LNCAP (cell line): ENCODE measurements around the gene WNT5A.

ENCODE experiments used
- CTCF ChIP-seq: fragments of 450-650 bp; IDR thresholded peaks from 2 replicates; pipeline ENCODE4 v1.5.1; 2017; ENCODE audit warnings: mild to moderate bottlenecking

Gene WNT5A

DNA sequence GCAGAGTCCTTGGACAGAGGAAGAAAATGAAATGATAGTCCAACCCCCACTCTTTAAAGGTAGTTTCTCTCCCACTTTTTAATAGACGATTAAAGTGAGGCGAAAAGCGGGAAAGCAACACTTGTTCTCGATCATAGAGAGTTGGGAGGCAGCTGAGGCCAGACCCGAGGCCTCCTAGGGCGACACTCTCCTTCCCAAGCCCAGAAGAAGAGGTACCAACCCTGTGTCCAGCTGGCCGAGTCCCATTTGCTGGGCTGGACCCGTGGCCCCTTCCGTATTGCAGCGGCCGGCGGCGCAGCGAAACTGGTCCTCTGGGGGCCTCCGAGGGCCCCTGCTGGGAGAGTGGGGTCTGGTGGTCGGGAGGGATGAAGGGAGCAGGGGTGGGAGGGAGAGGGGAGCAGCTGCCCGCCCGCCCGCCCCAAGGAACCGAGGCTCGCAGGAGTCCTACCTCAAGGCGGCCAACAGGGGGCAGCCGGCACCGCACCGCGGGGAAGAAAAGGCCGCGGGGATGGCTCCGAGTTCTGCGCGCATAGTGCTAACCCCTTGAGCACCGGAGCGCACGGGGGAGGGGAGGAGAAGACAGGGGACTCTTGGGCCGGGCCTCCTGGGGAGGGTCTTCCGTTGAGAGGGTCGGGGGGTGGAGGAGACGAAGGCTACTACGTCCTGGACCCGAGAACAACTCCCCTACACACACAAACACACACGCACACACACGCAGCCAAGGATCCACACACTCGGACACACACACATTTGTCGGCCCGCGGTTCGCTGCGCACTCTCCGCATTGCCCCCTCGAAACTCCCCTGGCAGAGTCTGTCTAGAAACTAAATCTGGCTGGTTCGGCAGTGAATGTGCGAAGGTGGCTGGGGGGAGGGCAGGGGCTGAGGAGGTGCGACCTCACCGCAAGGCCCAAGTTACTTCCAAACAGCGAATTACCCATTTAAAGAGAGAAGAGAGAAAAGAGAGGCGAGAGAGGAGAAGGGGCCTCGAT lies 2.0 kb downstream of the WNT5A start:
- peak; percentile 64 for TF ChIP-seq CTCF

DNA sequence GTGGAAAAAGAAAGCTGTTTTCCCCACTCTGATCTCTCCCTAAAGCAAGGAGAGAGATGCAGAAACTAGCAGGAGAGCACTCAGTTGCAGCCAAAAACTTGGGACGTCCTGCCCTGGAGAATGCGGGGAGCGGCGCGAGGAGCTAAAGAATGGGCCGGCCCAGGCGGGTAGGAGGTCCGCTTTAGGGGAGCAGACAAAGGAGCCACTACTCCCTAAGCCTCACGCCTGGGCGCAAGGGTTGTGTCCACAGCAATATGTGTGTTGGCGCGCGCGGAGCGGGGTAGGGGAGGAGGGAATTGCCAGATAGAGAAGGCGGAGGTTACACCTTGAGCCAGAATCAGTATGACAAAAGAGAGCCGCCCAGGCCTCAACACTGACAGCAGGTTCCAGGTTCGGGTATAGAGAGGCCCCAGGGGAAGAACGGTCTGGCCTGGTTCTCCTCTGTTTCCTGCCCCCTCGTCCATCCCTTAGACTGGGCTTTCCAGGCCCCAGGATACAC lies 2.9 kb downstream of the WNT5A start:
- no peak for TF ChIP-seq CTCF

- no peak for TF ChIP-seq CTCF
These were observed 3.7 kb downstream of the WNT5A start for GRCh38 chr3:55483196-55484095.

GRCh38 chr3:55482496-55483195 lies 4.5 kb downstream of the WNT5A start:
- TF ChIP-seq CTCF: no peak

GRCh38 chr3:55481744-55482495 lies 5.2 kb downstream of the WNT5A start:
- TF ChIP-seq CTCF: no peak

- TF ChIP-seq CTCF: no peak
These were observed 6.0 kb downstream of the WNT5A start for GRCh38 chr3:55480911-55481743.
